K562 (cell line): Measurements from ENCODE around the gene TRIM2. TPM values are rescaled to one million over a fixed set of nuclear protein-coding genes. Genes with fewer than 3 reads are reported as not detected.

ENCODE experiments used
- ESRRB ChIP-seq: fragments of 250-450 bp; sonication (Bioruptor Pico); IDR thresholded peaks from 2 replicates; pipeline ENCODE4 v1.5.0; 2020; ENCODE audit warnings: mild to moderate bottlenecking, moderate library complexity, borderline replicate concordance
- FOXP1 ChIP-seq: sonication (generic); formaldehyde crosslinking; IDR thresholded peaks from 2 replicates; pipeline ENCODE4 v1.8.0; 2022; ENCODE audit warnings: mild to moderate bottlenecking, missing genetic modification reagents
- ILF3 ChIP-seq: fragments of 450-650 bp; IDR thresholded peaks from 2 replicates; pipeline ENCODE4 v1.6.1; 2018; ENCODE audit warnings: antibody characterized with exemption, mild to moderate bottlenecking, moderate library complexity, borderline replicate concordance
- NR2C1 ChIP-seq, 2 experiments: fragments of 450-650 bp; IDR thresholded peaks; 2 replicates each; pipeline ENCODE4 v1.6.1; 2017; ENCODE audit warnings: mild to moderate bottlenecking in 2 of 2, antibody characterized with exemption in 1 of 2, inconsistent platforms in 1 of 2, missing compliant biosample characterization in 1 of 2, missing genetic modification characterization in 1 of 2
- PHF21A ChIP-seq: fragments of 450-650 bp; IDR thresholded peaks from 2 replicates; pipeline ENCODE4 v1.6.1; 2017; ENCODE audit warnings: low read depth, borderline replicate concordance
- SP2 ChIP-seq: IDR thresholded peaks from 2 replicates; pipeline ENCODE4 v1.6.1; 2011; ENCODE audit warnings: mild to moderate bottlenecking, low read depth, low read length, moderate library complexity; ENCODE audit not compliant: poor library complexity, severe bottlenecking; ENCODE audit errors: extremely low read depth
- STAT5A ChIP-seq: IDR thresholded peaks from 2 replicates; pipeline ENCODE4 v1.6.1; 2012; ENCODE audit warnings: low read length, inconsistent platforms, borderline replicate concordance
- TEAD1 ChIP-seq, 2 experiments: fragments of 450-650 bp in 1 of 2; sonication (generic) in 1 of 2; formaldehyde crosslinking; IDR thresholded peaks; 2 replicates each; pipeline versions ENCODE4 v1.4.0 to v1.8.0; 2020 to 2022; ENCODE audit warnings: mild to moderate bottlenecking in 2 of 2, missing genetic modification reagents in 1 of 2
- ZNF143 ChIP-seq: sonication (generic); formaldehyde crosslinking; IDR thresholded peaks from 2 replicates; pipeline ENCODE4 v1.9.0; 2022; ENCODE audit warnings: mild to moderate bottlenecking, missing genetic modification reagents
- ZNF184 ChIP-seq: sonication (generic); formaldehyde crosslinking; IDR thresholded peaks from 2 replicates; pipeline ENCODE4 v1.5.0; 2020; ENCODE audit warnings: missing genetic modification reagents
- ZNF232 ChIP-seq: sonication (generic); formaldehyde crosslinking; IDR thresholded peaks from 2 replicates; pipeline ENCODE4 v1.8.0; 2022; ENCODE audit warnings: mild to moderate bottlenecking, missing genetic modification reagents
- ZNF239 ChIP-seq: fragments of 250-450 bp; sonication (Bioruptor Pico); IDR thresholded peaks from 2 replicates; pipeline ENCODE4 v1.4.0; 2020; ENCODE audit warnings: mild to moderate bottlenecking
- polyA plus RNA-seq, 8 experiments: library from polyadenylated mRNA; depleted of rRNA in 4 of 8; stranded (reverse) in 5 of 8; unstranded in 3 of 8; fragments of >200 nt; fragmentation: Nextera tagmentation in 2 of 8; fragmentation: Illumina TruSeq in 1 of 8; extraction: Ambion mirVana in 2 of 8; extraction: Trizol in 1 of 8; gene quantifications; 2 replicates each; pipeline versions ENCODE4 v1.2.1 to v1.2.3, GENCODE V29; 2011 to 2014; ENCODE audit warnings: inconsistent platforms in 1 of 8, missing spikeins in 1 of 8
- total RNA-seq, 7 experiments: library from RNA; depleted of rRNA in 6 of 7; stranded (reverse); fragments of >200 nt in 6 of 7; fragmentation: Illumina TruSeq in 2 of 7; extraction: Trizol in 2 of 7; gene quantifications; 2 replicates each; pipeline versions ENCODE4 v1.2.1 to v1.2.3, GENCODE V29; 2011 to 2021; ENCODE audit warnings: low replicate concordance in 1 of 7
- TF ChIP-seq, protein P1 (sequence below): sonication (generic); formaldehyde crosslinking; IDR thresholded peaks from 2 replicates; pipeline ENCODE4 v1.8.0; 2023; ENCODE audit warnings: mild to moderate bottlenecking, missing genetic modification reagents
- TF ChIP-seq, protein P2 (sequence below): fragments of 450-650 bp; IDR thresholded peaks from 2 replicates; pipeline ENCODE4 v1.6.1; 2014; ENCODE audit warnings: low read depth, mild to moderate bottlenecking, moderate library complexity, borderline replicate concordance
- TF ChIP-seq, protein P3 (sequence below): IDR thresholded peaks from 3 replicates; pipeline ENCODE4 v1.6.1; 2011; ENCODE audit warnings: borderline replicate concordance, mild to moderate bottlenecking; ENCODE audit not compliant: insufficient read length, insufficient read depth

Gene TRIM2
- total and polyA plus RNA-seq, 9 of the 15 experiments (the other 6 are each of a cell fraction or from before 2014, with no cell fraction given), result 0.01 to 0.41 (median 0.13) TPM; not detected in 1

DNA sequence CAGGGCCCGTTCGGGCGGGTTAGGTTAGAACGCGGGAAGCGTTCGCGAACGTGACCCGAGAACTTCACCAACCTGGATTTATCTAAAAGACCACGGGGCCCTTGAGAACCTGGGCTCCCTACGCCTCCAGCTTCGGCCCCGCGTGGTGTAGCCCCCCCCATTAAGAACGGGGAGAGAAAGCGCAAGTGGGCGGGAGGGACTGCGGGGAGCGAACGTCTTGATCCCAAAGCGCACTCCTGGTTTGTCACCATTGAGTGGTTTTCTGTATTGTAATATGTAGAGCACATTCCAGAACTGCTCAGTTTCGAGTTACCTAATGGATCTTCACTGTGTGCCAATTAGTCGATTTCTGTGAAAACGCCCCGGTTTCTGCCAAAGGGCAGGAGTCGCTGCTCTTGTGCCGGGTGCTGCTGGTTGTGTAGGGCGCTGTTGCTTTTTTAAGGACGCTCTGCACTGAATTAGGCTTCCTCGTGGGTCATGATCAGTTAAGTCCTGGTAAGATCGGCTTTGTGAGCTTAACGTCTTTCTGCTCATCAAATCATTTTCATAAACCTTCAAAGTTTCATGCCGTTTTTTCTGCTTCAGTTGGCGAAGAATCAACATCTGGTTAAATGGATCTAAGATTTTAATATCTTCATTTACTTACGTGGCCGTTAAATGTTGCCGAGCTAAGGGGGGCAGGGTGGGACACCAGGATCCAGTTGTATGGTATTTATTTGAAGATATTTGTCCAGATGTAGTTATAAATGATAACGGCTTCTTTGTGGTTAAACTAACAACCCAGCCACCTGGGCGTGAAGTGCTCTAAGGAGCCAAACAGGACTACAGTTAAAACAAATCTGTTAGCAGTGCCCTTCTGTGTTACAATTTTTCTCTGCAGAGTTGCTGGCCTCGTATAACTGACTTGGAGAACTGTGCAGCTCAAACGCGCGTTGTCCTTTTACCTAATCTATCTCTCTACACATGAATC lies 141.1 kb downstream of the TRIM2 start (continued):
- TF ChIP-seq ILF3, result no peak
- peak in 1 of 2 experiments; percentile 17; a peak in 1 of 4 replicates for TF ChIP-seq TEAD1 (CRISPR knock-in tag; IDR thresholded peaks at IDR 0.05)
- TF ChIP-seq STAT5A, result no peak
- TF ChIP-seq ESRRB (CRISPR knock-in tag), result no peak
- TF ChIP-seq SP2, result no peak
- no peak for TF ChIP-seq NR2C1 (IDR thresholded peaks at IDR 0.05)
- TF ChIP-seq NR2C1 (tag; IDR thresholded peaks at IDR 0.05), result no peak
- no peak for TF ChIP-seq ZNF184 (CRISPR knock-in tag)
- TF ChIP-seq ZNF143 (CRISPR knock-in tag), result no peak
- TF ChIP-seq, protein P1, sequence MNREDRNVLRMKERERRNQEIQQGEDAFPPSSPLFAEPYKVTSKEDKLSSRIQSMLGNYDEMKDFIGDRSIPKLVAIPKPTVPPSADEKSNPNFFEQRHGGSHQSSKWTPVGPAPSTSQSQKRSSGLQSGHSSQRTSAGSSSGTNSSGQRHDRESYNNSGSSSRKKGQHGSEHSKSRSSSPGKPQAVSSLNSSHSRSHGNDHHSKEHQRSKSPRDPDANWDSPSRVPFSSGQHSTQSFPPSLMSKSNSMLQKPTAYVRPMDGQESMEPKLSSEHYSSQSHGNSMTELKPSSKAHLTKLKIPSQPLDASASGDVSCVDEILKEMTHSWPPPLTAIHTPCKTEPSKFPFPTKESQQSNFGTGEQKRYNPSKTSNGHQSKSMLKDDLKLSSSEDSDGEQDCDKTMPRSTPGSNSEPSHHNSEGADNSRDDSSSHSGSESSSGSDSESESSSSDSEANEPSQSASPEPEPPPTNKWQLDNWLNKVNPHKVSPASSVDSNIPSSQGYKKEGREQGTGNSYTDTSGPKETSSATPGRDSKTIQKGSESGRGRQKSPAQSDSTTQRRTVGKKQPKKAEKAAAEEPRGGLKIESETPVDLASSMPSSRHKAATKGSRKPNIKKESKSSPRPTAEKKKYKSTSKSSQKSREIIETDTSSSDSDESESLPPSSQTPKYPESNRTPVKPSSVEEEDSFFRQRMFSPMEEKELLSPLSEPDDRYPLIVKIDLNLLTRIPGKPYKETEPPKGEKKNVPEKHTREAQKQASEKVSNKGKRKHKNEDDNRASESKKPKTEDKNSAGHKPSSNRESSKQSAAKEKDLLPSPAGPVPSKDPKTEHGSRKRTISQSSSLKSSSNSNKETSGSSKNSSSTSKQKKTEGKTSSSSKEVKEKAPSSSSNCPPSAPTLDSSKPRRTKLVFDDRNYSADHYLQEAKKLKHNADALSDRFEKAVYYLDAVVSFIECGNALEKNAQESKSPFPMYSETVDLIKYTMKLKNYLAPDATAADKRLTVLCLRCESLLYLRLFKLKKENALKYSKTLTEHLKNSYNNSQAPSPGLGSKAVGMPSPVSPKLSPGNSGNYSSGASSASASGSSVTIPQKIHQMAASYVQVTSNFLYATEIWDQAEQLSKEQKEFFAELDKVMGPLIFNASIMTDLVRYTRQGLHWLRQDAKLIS (CRISPR knock-in tag), result no peak
- 0 out of 2 replicates have a peak, but pooled peaks have one; percentile 19 for TF ChIP-seq FOXP1 (CRISPR knock-in tag)
- no peak for TF ChIP-seq ZNF239 (CRISPR knock-in tag)
- TF ChIP-seq, protein P2, sequence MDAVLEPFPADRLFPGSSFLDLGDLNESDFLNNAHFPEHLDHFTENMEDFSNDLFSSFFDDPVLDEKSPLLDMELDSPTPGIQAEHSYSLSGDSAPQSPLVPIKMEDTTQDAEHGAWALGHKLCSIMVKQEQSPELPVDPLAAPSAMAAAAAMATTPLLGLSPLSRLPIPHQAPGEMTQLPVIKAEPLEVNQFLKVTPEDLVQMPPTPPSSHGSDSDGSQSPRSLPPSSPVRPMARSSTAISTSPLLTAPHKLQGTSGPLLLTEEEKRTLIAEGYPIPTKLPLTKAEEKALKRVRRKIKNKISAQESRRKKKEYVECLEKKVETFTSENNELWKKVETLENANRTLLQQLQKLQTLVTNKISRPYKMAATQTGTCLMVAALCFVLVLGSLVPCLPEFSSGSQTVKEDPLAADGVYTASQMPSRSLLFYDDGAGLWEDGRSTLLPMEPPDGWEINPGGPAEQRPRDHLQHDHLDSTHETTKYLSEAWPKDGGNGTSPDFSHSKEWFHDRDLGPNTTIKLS, result 0 out of 2 replicates have a peak, but pooled peaks have one; percentile 3
- no peak for TF ChIP-seq PHF21A
- TF ChIP-seq, protein P3, sequence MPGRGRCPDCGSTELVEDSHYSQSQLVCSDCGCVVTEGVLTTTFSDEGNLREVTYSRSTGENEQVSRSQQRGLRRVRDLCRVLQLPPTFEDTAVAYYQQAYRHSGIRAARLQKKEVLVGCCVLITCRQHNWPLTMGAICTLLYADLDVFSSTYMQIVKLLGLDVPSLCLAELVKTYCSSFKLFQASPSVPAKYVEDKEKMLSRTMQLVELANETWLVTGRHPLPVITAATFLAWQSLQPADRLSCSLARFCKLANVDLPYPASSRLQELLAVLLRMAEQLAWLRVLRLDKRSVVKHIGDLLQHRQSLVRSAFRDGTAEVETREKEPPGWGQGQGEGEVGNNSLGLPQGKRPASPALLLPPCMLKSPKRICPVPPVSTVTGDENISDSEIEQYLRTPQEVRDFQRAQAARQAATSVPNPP, result no peak
- no peak for TF ChIP-seq ZNF232 (CRISPR knock-in tag)
